Neural progenitor cell (in vitro differentiated cells): ENCODE data around the gene NLRC3.

Experiments used
- CTCF ChIP-seq: fragments of 200-600 bp; sonication (generic); IDR thresholded peaks from 2 replicates; pipeline ENCODE4 v1.5.1; 2017; ENCODE audit warnings: antibody characterized with exemption, mild to moderate bottlenecking
- EZH2 ChIP-seq: fragments of 200-600 bp; sonication (generic); IDR thresholded peaks from 2 replicates; pipeline ENCODE4 v1.6.1; 2017; ENCODE audit warnings: antibody characterized with exemption, mild to moderate bottlenecking, moderate library complexity

GRCh38 chr16:3581392-3581791, 4.2 kb upstream of the NLRC3 start:
- no peak for TF ChIP-seq CTCF
- no peak for TF ChIP-seq EZH2
